Activated CD4-positive, alpha-beta T cell treated with anti-CD3 and anti-CD28 coated beads, Interleukin-2, amount 50 U/mL, for 48 hours (primary cell): ENCODE results near the gene HOXC5.
A peak's percentile ranks its signal among the peaks of the same experiment; 100 is the strongest.

ENCODE experiments used
- DNase-seq, 2 experiments: peaks; one replicate each; pipeline ENCODE4 v3.0.0-alpha.2; 2020

HOXC5 gene

DNA sequence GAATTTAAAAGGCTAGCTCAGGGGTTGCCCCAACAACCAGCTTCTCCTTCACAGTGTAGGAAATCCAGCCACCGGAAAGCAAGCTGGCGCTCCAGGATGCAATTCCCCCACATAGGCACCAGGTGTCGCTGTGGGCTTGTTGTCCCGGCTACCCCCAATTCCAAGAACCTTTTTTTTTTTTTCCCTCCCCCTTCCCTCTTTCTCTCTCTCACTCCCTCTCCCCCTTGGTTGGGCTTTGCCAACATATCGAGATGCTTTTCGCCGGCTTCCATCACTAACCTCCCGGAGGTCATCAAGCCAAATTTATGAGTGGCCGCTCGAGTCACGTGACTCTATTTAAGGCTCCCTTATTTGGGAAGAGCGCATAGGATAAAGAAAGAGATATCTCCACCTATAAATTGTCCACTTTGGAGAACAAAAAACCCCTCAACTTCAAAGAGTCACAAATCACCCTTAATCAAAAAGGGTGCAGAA lies at the start of gene HOXC5:
Gene HOXC5 (plus strand): TSS at position 424 of the 474 bp plus-strand sequence. CDS start 73 bp downstream, outside the sequence.
- DNase-seq, result peak; percentile 62 to 74

DNA sequence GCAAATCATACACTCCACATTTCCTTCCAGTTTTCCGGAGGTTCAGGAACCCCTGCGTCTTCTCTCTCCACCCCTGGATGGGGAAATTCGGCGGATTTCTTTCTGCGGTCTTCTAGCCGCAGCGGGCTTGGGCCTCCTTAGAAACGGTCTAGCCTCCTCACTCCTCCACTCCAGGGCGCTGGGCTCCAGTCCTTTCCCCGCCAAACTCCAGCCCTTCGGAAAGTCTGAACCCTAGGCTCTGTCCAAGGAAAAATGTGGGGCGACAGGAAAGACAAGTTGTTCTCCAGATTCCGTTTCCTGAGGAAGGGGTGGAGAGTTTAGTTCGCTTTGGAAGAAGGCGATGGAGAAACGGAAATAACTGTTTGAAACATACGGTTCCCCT lies 49.3 kb upstream of the HOXC5 start:
- DNase-seq, result no peak

- no peak for DNase-seq
These were observed 48.8 kb upstream of the HOXC5 start for GRCh38 chr12:53983950-53984572.

DNA sequence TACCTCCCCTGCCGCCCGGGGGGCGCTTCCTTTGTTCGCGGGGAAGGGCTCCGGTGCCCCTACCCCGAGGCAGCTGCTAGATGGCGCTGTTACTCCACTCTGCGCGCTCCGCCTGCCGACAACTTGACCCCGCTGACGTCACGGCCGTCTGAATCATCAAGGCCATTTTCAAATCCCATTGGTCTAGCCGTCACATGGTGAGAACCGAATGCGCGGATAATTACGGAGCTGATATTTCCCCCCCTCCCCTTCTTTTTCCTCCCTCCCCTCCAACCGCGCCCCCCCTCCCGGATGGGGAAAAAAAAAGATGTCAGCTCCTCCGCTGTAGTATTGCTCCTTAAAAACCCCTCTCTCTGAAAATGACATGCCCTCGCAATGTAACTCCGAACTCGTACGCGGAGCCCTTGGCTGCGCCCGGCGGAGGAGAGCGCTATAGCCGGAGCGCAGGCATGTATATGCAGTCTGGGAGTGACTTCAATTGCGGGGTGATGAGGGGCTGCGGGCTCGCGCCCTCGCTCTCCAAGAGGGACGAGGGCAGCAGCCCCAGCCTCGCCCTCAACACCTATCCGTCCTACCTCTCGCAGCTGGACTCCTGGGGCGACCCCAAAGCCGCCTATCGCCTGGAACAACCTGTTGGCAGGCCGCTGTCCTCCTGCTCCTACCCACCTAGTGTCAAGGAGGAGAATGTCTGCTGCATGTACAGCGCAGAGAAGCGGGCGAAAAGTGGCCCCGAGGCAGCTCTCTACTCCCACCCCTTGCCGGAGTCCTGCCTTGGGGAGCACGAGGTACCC lies 47.8 kb upstream of the HOXC5 start, which contains the start of gene HOXC10:
Gene HOXC10 (plus strand): TSS at position 246 of the 791 bp plus-strand sequence. CDS start 114 bp downstream, at position 360.
- DNase-seq, result peak; percentile 88 to 90

DNA sequence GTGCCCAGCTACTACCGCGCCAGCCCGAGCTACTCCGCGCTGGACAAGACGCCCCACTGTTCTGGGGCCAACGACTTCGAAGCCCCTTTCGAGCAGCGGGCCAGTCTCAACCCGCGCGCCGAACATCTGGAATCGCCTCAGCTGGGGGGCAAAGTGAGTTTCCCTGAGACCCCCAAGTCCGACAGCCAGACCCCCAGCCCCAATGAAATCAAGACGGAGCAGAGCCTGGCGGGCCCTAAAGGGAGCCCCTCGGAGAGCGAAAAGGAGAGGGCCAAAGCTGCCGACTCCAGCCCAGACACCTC lies 47.2 kb upstream of the HOXC5 start:
- DNase-seq, result no peak

DNA sequence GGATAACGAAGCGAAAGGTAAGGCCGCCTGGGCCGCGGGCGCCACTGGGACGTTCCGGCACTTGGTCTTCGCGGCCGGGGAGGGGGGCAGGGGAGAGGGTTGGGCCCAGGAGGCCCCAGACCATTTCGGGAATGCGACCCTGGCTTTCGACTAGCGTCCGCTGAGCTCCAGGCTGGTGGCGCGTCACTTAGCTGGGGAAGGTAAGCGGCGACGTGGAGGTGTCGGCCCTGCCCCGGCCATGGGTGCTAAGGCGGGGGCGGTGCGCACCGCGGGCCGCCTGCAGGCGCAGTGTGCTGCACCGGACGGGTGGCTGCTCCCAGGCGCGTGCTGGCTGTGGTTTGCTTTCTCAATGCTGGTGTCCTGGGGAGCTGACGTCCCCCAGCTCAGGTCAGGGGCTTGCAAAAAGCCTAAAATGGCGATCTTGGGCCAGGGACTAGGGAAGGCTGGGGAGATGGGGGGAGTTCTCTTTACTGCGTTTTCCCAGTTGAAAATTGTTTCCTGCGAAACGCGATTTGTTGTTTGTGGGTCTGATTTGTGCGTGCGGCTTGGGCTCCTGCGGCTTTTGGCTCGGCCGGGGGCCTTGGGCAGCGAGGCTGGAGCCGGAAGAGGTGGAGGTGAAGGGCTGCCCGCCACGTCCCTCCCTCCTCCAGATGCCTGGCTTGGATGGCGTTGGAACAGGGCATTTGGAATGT lies 46.7 kb upstream of the HOXC5 start:
- DNase-seq, result no peak

GRCh38 chr12:53986686-53987483 lies 46.0 kb upstream of the HOXC5 start:
- DNase-seq, result no peak

- DNase-seq, result no peak
These were observed 45.0 kb upstream of the HOXC5 start for GRCh38 chr12:53987787-53988230.

- DNase-seq, result no peak
These were observed 44.2 kb upstream of the HOXC5 start for GRCh38 chr12:53988541-53989226.

- no peak for DNase-seq
These were observed 43.4 kb upstream of the HOXC5 start for GRCh38 chr12:53989227-53990113.

GRCh38 chr12:53990311-53991076 lies 42.4 kb upstream of the HOXC5 start:
- DNase-seq, result no peak

GRCh38 chr12:53991077-53991460 lies 41.8 kb upstream of the HOXC5 start:
- DNase-seq, result no peak

- DNase-seq, result no peak
These were observed 40.4 kb upstream of the HOXC5 start for GRCh38 chr12:53992377-53992889.

- no peak for DNase-seq
These were observed 39.5 kb upstream of the HOXC5 start for GRCh38 chr12:53993162-53994008.

GRCh38 chr12:53994009-53994263 lies 38.9 kb upstream of the HOXC5 start:
- DNase-seq, result no peak

- no peak for DNase-seq
These were observed 38.4 kb upstream of the HOXC5 start for GRCh38 chr12:53994264-53995001.

- peak in 1 of 2 experiments; percentile 41 for DNase-seq
These were observed 37.9 kb upstream of the HOXC5 start for GRCh38 chr12:53995002-53995377.

DNA sequence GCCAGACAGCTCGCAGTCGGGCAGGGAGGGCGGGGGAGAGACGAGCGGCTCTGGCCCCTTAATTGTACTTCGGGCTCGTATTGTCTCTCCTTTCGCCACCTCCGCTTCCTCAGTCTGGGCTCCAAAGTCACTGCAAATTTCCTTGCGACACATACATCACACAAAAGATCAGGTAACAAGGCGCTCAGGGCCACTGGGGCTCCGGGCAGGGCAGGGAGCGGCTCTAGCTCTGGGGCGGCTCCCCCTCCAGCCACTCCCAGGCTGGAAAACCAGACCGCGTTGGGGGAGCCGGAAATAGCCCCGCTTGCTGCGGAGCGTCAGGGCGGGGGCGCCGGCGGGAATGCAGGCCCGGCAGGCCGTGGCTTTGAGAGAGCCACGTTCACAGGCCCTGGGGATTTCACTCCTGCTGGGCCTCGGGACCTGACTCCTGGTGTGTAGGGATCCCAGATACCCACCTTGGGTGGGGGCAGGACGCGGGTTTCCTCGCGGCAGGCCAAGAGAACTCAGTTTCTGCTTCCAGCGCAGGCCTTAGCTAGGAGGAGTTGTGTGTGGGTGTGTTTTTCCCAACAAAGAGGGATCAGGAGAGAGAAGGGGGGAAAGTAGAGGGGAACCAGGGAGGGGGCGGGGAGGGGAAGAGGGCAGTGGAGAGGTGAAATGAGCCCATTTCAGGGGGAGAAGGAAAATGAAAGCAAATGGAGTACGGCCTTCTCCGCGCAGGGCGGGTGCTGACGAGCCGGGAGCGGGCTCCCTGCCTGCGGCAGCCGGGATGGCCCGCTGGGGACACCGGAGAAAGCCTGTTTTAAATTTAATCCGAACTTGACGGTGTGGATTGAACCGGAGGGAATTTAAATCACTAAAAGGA lies 37.2 kb upstream of the HOXC5 start:
- no peak for DNase-seq
